IMR-90 (cell line): ENCODE measurements around the gene C3orf85.

Experiments
- BHLHE40 ChIP-seq: fragments of 150-350 bp; IDR thresholded peaks from 2 replicates; pipeline ENCODE4 v1.6.1; 2016; ENCODE audit warnings: mild to moderate bottlenecking, low read depth, low read length
- CEBPB ChIP-seq: IDR thresholded peaks from 2 replicates; pipeline ENCODE4 v1.6.1; 2012; ENCODE audit warnings: low read depth, low read length, improper control_type of control experiment
- CHD1 ChIP-seq: IDR thresholded peaks from 2 replicates; pipeline ENCODE4 v1.6.1; 2012; ENCODE audit warnings: low read depth, low read length, improper control_type of control experiment
- ELK1 ChIP-seq: fragments of 150-350 bp; IDR thresholded peaks from 2 replicates; pipeline ENCODE4 v1.6.1; 2016; ENCODE audit warnings: low read depth, mild to moderate bottlenecking, low read length, moderate library complexity, borderline replicate concordance
- POLR2A ChIP-seq: IDR thresholded peaks from 2 replicates; pipeline ENCODE4 v1.6.1; 2012; ENCODE audit warnings: mild to moderate bottlenecking, low read depth, low read length
- RAD21 ChIP-seq: IDR thresholded peaks from 2 replicates; pipeline ENCODE4 v1.6.1; 2012; ENCODE audit warnings: low read length, improper control_type of control experiment
- SMC3 ChIP-seq: fragments of 150-350 bp; IDR thresholded peaks from 2 replicates; pipeline ENCODE4 v1.6.1; 2016; ENCODE audit warnings: low read depth, mild to moderate bottlenecking, antibody characterized with exemption, low read length, moderate library complexity
- TF ChIP-seq, protein P1 (sequence below): conservative IDR thresholded peaks from 2 replicates; pipeline ENCODE4 v1.5.1; 2012; ENCODE audit warnings: mild to moderate bottlenecking, low read depth, low read length, improper control_type of control experiment

DNA sequence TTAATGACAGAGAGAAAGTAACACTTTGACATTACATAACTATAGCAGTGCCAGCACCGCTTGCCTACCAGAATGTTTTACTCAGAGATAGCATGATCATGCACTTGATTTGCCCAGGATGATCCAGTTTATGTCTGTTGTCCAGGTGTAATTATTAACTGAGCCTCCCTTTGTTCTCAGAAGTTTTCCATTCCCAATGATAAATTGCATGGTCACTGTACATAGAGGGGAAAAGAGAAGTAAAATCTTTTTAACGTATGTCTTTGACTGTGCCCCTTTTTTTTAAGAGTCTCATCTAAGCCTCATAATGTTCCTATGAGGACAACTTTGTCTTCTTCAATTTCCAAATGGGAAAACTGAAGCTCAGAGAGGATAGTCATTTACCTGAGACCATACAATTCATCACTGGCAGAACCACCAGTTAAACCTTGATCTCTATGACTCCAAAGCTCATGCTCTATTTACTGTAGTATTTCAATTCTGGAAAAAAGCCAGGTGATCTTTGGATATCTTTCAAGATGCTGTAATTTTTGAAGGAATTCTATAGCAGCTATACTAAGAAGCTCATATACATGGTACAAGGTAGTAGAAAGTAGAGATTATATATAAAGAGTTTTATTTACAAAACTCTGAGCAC is 25.1 kb downstream of the C3orf85 start:
- TF ChIP-seq, protein P1, sequence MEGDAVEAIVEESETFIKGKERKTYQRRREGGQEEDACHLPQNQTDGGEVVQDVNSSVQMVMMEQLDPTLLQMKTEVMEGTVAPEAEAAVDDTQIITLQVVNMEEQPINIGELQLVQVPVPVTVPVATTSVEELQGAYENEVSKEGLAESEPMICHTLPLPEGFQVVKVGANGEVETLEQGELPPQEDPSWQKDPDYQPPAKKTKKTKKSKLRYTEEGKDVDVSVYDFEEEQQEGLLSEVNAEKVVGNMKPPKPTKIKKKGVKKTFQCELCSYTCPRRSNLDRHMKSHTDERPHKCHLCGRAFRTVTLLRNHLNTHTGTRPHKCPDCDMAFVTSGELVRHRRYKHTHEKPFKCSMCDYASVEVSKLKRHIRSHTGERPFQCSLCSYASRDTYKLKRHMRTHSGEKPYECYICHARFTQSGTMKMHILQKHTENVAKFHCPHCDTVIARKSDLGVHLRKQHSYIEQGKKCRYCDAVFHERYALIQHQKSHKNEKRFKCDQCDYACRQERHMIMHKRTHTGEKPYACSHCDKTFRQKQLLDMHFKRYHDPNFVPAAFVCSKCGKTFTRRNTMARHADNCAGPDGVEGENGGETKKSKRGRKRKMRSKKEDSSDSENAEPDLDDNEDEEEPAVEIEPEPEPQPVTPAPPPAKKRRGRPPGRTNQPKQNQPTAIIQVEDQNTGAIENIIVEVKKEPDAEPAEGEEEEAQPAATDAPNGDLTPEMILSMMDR: no peak
- TF ChIP-seq RAD21 (no peak), POLR2A (no peak), CHD1 (no peak), CEBPB (no peak), SMC3 (no peak), ELK1 (no peak), BHLHE40 (no peak)
